ENCODE data around the gene STT3A. TPM values are rescaled to one million over a fixed set of nuclear protein-coding genes. Genes with fewer than 3 reads are reported as not detected.

Gene STT3A
- total and polyA plus RNA-seq, 10 of the 15 experiments (the other 5 are each of a cell fraction or from before 2014, with no cell fraction given): 74.4 to 202 (median 118) TPM

DNA sequence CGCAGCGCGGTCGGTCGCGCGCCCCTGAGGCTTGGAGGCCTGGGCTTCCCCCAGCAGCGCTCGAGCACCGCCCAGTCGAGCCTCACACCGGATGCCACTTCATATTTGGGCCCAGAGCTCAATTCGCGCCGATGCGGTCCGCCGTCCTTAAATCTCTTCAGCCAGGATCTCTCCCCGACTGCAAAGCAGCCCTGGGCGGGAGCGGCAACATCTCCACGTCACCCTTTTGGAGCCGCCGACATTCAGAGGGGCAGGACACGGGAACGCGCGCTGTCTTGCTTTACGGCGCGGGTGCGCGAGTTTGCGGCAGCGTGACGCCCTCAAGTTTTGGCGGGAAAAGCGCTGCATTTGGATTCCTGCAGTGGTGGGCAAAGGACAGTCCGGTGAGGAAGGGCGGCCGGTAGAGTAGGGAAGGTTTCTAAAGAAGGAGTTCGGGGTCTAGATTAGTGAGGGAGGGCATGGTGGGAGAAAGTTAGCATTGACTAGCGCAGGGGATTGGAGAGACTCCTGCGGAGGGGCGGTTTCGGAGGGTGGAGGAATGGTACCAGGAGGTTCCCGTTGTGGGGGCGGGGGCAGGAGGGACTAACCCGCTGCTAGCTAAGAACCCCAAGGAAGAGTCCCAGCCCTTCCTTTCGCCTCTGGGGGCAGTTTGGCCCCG lies 33.1 kb downstream of the STT3A start (continued):
- TF ChIP-seq ZSCAN29 (IDR thresholded peaks at IDR 0.05): no peak
- no peak for TF ChIP-seq SUZ12 (IDR thresholded peaks at IDR 0.05; ENCODE audit: unreplicated experiment)
- peak; percentile 54; the same call in 1 of the 2 replicates for TF ChIP-seq MTA3 (IDR thresholded peaks at IDR 0.05; ENCODE audit: borderline replicate concordance, low read length)
- TF ChIP-seq PAX5 (IDR thresholded peaks at IDR 0.05; ENCODE audit: borderline replicate concordance, low read depth, low read length): peak; percentile 68; the same call in 1 of the 2 replicates
- TF ChIP-seq EZH2 (IDR thresholded peaks at IDR 0.05; ENCODE audit: borderline replicate concordance, control insufficient read depth, low read depth, low read length): no peak
- TF ChIP-seq E2F4 (IDR thresholded peaks at IDR 0.05; ENCODE audit: low read depth, low read length): peak; percentile 91
- TF ChIP-seq, protein P1, sequence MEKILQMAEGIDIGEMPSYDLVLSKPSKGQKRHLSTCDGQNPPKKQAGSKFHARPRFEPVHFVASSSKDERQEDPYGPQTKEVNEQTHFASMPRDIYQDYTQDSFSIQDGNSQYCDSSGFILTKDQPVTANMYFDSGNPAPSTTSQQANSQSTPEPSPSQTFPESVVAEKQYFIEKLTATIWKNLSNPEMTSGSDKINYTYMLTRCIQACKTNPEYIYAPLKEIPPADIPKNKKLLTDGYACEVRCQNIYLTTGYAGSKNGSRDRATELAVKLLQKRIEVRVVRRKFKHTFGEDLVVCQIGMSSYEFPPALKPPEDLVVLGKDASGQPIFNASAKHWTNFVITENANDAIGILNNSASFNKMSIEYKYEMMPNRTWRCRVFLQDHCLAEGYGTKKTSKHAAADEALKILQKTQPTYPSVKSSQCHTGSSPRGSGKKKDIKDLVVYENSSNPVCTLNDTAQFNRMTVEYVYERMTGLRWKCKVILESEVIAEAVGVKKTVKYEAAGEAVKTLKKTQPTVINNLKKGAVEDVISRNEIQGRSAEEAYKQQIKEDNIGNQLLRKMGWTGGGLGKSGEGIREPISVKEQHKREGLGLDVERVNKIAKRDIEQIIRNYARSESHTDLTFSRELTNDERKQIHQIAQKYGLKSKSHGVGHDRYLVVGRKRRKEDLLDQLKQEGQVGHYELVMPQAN (conservative IDR thresholded peaks at IDR 0.05): peak; percentile 97
- TF ChIP-seq ZNF207 (IDR thresholded peaks at IDR 0.05; ENCODE audit: borderline replicate concordance): peak; percentile 90; the same call in 1 of the 2 replicates
- 0 out of 2 replicates have a peak, but pooled peaks have one; percentile 52 for TF ChIP-seq TCF3 (IDR thresholded peaks at IDR 0.05; ENCODE audit: borderline replicate concordance, insufficient read depth, low read depth, low read length)
- peak; percentile 92 for TF ChIP-seq CREM (IDR thresholded peaks at IDR 0.05; ENCODE audit: low read depth)
- no peak for TF ChIP-seq SMAD1 (IDR thresholded peaks at IDR 0.05; ENCODE audit: low read depth, partially characterized antibody)
- no peak for TF ChIP-seq CBX3 (IDR thresholded peaks at IDR 0.05; ENCODE audit: borderline replicate concordance, low read depth)
- TF ChIP-seq BCL11A (IDR thresholded peaks at IDR 0.05; ENCODE audit: low read depth, low read length): no peak
- TF ChIP-seq E4F1 (IDR thresholded peaks at IDR 0.05; ENCODE audit: borderline replicate concordance, partially characterized antibody): peak; percentile 100
- TF ChIP-seq, protein P2, sequence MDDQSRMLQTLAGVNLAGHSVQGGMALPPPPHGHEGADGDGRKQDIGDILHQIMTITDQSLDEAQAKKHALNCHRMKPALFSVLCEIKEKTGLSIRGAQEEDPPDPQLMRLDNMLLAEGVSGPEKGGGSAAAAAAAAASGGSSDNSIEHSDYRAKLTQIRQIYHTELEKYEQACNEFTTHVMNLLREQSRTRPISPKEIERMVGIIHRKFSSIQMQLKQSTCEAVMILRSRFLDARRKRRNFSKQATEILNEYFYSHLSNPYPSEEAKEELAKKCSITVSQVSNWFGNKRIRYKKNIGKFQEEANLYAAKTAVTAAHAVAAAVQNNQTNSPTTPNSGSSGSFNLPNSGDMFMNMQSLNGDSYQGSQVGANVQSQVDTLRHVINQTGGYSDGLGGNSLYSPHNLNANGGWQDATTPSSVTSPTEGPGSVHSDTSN (IDR thresholded peaks at IDR 0.05; ENCODE audit: insufficient replicate concordance, low read depth, low read length): no peak
- peak; percentile 39 for TF ChIP-seq ATF2 (IDR thresholded peaks at IDR 0.05; ENCODE audit: low read length)
- TF ChIP-seq CTCF (IDR thresholded peaks at IDR 0.05 in 2 of 3, conservative IDR thresholded peaks at IDR 0.05 in 1 of 3; ENCODE audit: control insufficient read depth in 2 of 3, extremely low read depth in 1 of 3, insufficient read depth in 1 of 3, low read depth in 3 of 3, low read length in 3 of 3): no peak
- TF ChIP-seq FOXM1 (IDR thresholded peaks at IDR 0.05; ENCODE audit: low read depth, low read length): peak; percentile 51; the same call in 1 of the 2 replicates
- TF ChIP-seq LARP7 (IDR thresholded peaks at IDR 0.05): no peak

Measured in GM12878 (cell line).